GM04503 (cell line): Measurements from ENCODE around the gene LCNL1.

Experiments used
- DNase-seq: peaks from one replicate; pipeline ENCODE4 v3.0.0-alpha.2; 2012; ENCODE audit warnings: low read depth

LCNL1 gene

GRCh38 chr9:137011907-137012675 lies 29.3 kb downstream of the LCNL1 start:
- no peak for DNase-seq

- DNase-seq = no peak
Observed at GRCh38 chr9:137012694-137013570, 30.1 kb downstream of the LCNL1 start.

- DNase-seq = no peak
Observed at GRCh38 chr9:137013571-137013940, 30.8 kb downstream of the LCNL1 start.

GRCh38 chr9:137014166-137014565 lies 31.4 kb downstream of the LCNL1 start:
- no peak for DNase-seq

GRCh38 chr9:137014776-137015539 lies 32.2 kb downstream of the LCNL1 start:
- no peak for DNase-seq

- DNase-seq = no peak
Observed at GRCh38 chr9:137015540-137015930, 32.7 kb downstream of the LCNL1 start.

- no peak for DNase-seq
Observed at GRCh38 chr9:137015976-137016375, 33.2 kb downstream of the LCNL1 start.

- DNase-seq = no peak
Observed at GRCh38 chr9:137016436-137016835, 33.6 kb downstream of the LCNL1 start.

GRCh38 chr9:137017071-137017470 lies 34.3 kb downstream of the LCNL1 start:
- DNase-seq = no peak

GRCh38 chr9:137017791-137018497 lies 35.2 kb downstream of the LCNL1 start:
- no peak for DNase-seq

GRCh38 chr9:137018761-137019559 lies 36.2 kb downstream of the LCNL1 start:
- DNase-seq = no peak

- no peak for DNase-seq
Observed at GRCh38 chr9:137019891-137020683, 37.3 kb downstream of the LCNL1 start.

GRCh38 chr9:137020771-137021567 lies 38.2 kb downstream of the LCNL1 start:
- DNase-seq = no peak

- DNase-seq = no peak
Observed at GRCh38 chr9:137021568-137021978, 38.8 kb downstream of the LCNL1 start.

- no peak for DNase-seq
Observed at GRCh38 chr9:137021979-137022661, 39.3 kb downstream of the LCNL1 start.

GRCh38 chr9:137022662-137023008 lies 39.8 kb downstream of the LCNL1 start:
- DNase-seq = no peak

- DNase-seq = no peak
Observed at GRCh38 chr9:137023157-137023556, 40.4 kb downstream of the LCNL1 start.

- no peak for DNase-seq
Observed at GRCh38 chr9:137023583-137023991, 40.8 kb downstream of the LCNL1 start.

- DNase-seq = no peak
Observed at GRCh38 chr9:137025517-137025966, 42.7 kb downstream of the LCNL1 start.
